T47D (cell line): ENCODE measurements around the gene MAPK8.
"Not testable (repeated sequence)": the region's sequence is repeated elsewhere in the genome, so short reads cannot be mapped to it uniquely, and the experiment has no call there.

Experiments used
- DNase-seq, 2 experiments: peaks; one replicate each; pipeline versions ENCODE4 v3.0.0 to v3.0.0-alpha.2; 2011 to 2012; ENCODE audit warnings: low read depth in 1 of 2, low spot score in 1 of 2
- JUND ChIP-seq: IDR thresholded peaks from 2 replicates; pipeline ENCODE4 v1.6.1; 2012; ENCODE audit warnings: low read depth
- in situ Hi-C: cut with HindIII; loops from 2 replicates; pipeline ENCODE4 v1.10.0; 2016; ENCODE audit warnings: low sequenced_read_pairs, low pct_unique_long_range_greater_than_20kb

The MAPK8 gene

GRCh38 chr10:48306265-48306869, at the start of gene MAPK8:
MAPK8 (plus strand) TSS chr10:48306677; CDS start chr10:48401661, 94,984 bp downstream.
- DNase-seq = peak; percentile 96 to 99
- in situ Hi-C loops = no loop called here
- TF ChIP-seq JUND = no peak

GRCh38 chr10:48257407-48257961, 49.0 kb upstream of the MAPK8 start:
- in situ Hi-C loops = no loop called here
- DNase-seq = no peak
- TF ChIP-seq JUND = no peak

GRCh38 chr10:48258105-48258504, 48.4 kb upstream of the MAPK8 start:
- DNase-seq = no peak
- in situ Hi-C loops = no loop called here
- TF ChIP-seq JUND = no peak

GRCh38 chr10:48266528-48266927, 39.9 kb upstream of the MAPK8 start:
- DNase-seq = no peak
- TF ChIP-seq JUND = no peak
- in situ Hi-C loops = no loop called here

- DNase-seq = no peak
- in situ Hi-C loops = no loop called here
- TF ChIP-seq JUND = no peak
These were observed 35.3 kb upstream of the MAPK8 start for GRCh38 chr10:48271047-48271730.

GRCh38 chr10:48272682-48273081, 33.8 kb upstream of the MAPK8 start:
- in situ Hi-C loops = no loop called here
- no peak for TF ChIP-seq JUND

GRCh38 chr10:48273741-48274140, 32.7 kb upstream of the MAPK8 start:
- no peak for TF ChIP-seq JUND
- in situ Hi-C loops = no loop called here
- no peak for DNase-seq

More at GRCh38 chr10:48272682-48273081, 33.8 kb upstream of the MAPK8 start:
- no peak for DNase-seq

GRCh38 chr10:48274636-48275035, 31.8 kb upstream of the MAPK8 start, which contains the start of gene FRMPD2:
FRMPD2 (minus strand) TSS chr10:48274696; CDS start chr10:48274567, 129 bp downstream.
- no peak for DNase-seq

GRCh38 chr10:48277093-48277492, 29.4 kb upstream of the MAPK8 start:
- in situ Hi-C loops = no loop called here
- no peak for DNase-seq
- no peak for TF ChIP-seq JUND

More at GRCh38 chr10:48274636-48275035, 31.8 kb upstream of the MAPK8 start, which contains the start of gene FRMPD2:
- in situ Hi-C loops = no loop called here
- no peak for TF ChIP-seq JUND

GRCh38 chr10:48279081-48279751, 27.3 kb upstream of the MAPK8 start:
- in situ Hi-C loops = no loop called here
- DNase-seq = no peak
- TF ChIP-seq JUND = no peak

- DNase-seq, in situ Hi-C loops: not testable (repeated sequence)
These were observed 24.8 kb upstream of the MAPK8 start for GRCh38 chr10:48281697-48282096.

- DNase-seq = no peak
- in situ Hi-C loops = no loop called here
- no peak for TF ChIP-seq JUND
These were observed 23.6 kb upstream of the MAPK8 start for GRCh38 chr10:48282829-48283228.

- DNase-seq = no peak
- no peak for TF ChIP-seq JUND
- in situ Hi-C loops = no loop called here
These were observed 22.4 kb upstream of the MAPK8 start for GRCh38 chr10:48284002-48284546.
